ENCODE results near the gene SSC4D. TPM values are rescaled to one million over a fixed set of nuclear protein-coding genes. Genes with fewer than 3 reads are reported as not detected.

SSC4D gene
- total RNA-seq, 1 experiment from 2014 or later = 14.8 TPM

- no peaks in the 10 kb centered on the region for H3K23me2 ChIP-seq (ENCODE audit: insufficient read length, low read depth, low read length, poor library complexity, severe bottlenecking)
- H2BK5ac ChIP-seq (ENCODE audit: insufficient read length, low read length) = no peak overlapping the region
- DNase-seq = no peak
- no peak overlapping the region for H3K9ac ChIP-seq (ENCODE audit: extremely low read depth, insufficient read length, low read length)
- no peak overlapping the region for H3K56ac ChIP-seq (ENCODE audit: insufficient read length, low read depth, low read length)
- no peak overlapping the region for H3K4me2 ChIP-seq (ENCODE audit: insufficient read depth, insufficient read length, low read length)
- no peak overlapping the region for H4K8ac ChIP-seq (replicated peaks; ENCODE audit: insufficient read length, low read depth, low read length)
- Mint-ChIP-seq H3K9me3 (no peaks in the 10 kb centered on the region; a peak in 3 of 5 replicates), H3K27me3 (ENCODE audit: low read depth) (no peaks in the 10 kb centered on the region), H3K27ac (peak overlapping the region in 1 of 3 experiments; percentile 78; a peak in 1 of 7 replicates), H3K36me3 (ENCODE audit: insufficient read depth in 1 of 3, low read depth in 3 of 3) (peaks cover 62 to 89% (median 88%) of the 10 kb centered on the region in 3 experiments), H3K4me1 (peaks cover 36% of the 10 kb centered on the region in 2 experiments), H3K4me3 (no peak overlapping the region)
- H2BK15ac ChIP-seq (ENCODE audit: low read depth, low read length) = no peak overlapping the region
- peaks cover 3% of the 10 kb centered on the region for H3K79me1 ChIP-seq (ENCODE audit: insufficient read depth, low read depth, low read length, poor library complexity, severe bottlenecking)
- no peak overlapping the region for H2BK120ac ChIP-seq (ENCODE audit: low read depth, low read length, poor library complexity, severe bottlenecking)
- no peak overlapping the region for H3K4ac ChIP-seq (ENCODE audit: low read depth, low read length)
- no CpG with 5 or more reads among the region's 8 CpGs for WGBS (ENCODE audit: extremely low coverage, insufficient read length, low lambda C conversion rate)
- no peak overlapping the region for H3K27ac ChIP-seq (ENCODE audit: insufficient read length, low read depth, low read length)
- no peaks in the 10 kb centered on the region for H3K27me3 ChIP-seq (ENCODE audit: insufficient read depth, low read length)
- H3K18ac ChIP-seq (ENCODE audit: insufficient read length, low read depth, low read length) = no peak overlapping the region
- no peak overlapping the region for H4K91ac ChIP-seq (ENCODE audit: insufficient read length, low read depth, low read length)
- no peak overlapping the region for H3K23ac ChIP-seq (ENCODE audit: insufficient read length, low read depth, low read length)
- H2BK12ac ChIP-seq (ENCODE audit: insufficient read length, low read depth, low read length) = no peak overlapping the region
- H3T11ph ChIP-seq (ENCODE audit: low read length) = no peak overlapping the region
- no peaks in the 10 kb centered on the region for H4K20me1 ChIP-seq (ENCODE audit: control insufficient read depth, insufficient read depth, insufficient read length)
- peaks cover 78% of the 10 kb centered on the region for H3K79me2 ChIP-seq (ENCODE audit: insufficient read depth, low read length)
- no peak overlapping the region for H2BK20ac ChIP-seq (ENCODE audit: low read depth, low read length, poor library complexity, severe bottlenecking)
- H3K4me1 ChIP-seq (ENCODE audit: insufficient read depth, low read length) = no peaks in the 10 kb centered on the region
- H3K14ac ChIP-seq (ENCODE audit: insufficient read depth, low read length) = no peak overlapping the region
- no peak overlapping the region for H2AFZ ChIP-seq (ENCODE audit: low read length)
- no peaks in the 10 kb centered on the region for H3K9me3 ChIP-seq (ENCODE audit: control insufficient read depth, low read depth, low read length)
- no peak overlapping the region for H4K5ac ChIP-seq (ENCODE audit: insufficient read length, low read depth, low read length)
- no peak overlapping the region for H2AK5ac ChIP-seq (ENCODE audit: insufficient read length, low read length)
- TF ChIP-seq, protein P1, sequence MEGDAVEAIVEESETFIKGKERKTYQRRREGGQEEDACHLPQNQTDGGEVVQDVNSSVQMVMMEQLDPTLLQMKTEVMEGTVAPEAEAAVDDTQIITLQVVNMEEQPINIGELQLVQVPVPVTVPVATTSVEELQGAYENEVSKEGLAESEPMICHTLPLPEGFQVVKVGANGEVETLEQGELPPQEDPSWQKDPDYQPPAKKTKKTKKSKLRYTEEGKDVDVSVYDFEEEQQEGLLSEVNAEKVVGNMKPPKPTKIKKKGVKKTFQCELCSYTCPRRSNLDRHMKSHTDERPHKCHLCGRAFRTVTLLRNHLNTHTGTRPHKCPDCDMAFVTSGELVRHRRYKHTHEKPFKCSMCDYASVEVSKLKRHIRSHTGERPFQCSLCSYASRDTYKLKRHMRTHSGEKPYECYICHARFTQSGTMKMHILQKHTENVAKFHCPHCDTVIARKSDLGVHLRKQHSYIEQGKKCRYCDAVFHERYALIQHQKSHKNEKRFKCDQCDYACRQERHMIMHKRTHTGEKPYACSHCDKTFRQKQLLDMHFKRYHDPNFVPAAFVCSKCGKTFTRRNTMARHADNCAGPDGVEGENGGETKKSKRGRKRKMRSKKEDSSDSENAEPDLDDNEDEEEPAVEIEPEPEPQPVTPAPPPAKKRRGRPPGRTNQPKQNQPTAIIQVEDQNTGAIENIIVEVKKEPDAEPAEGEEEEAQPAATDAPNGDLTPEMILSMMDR (conservative IDR thresholded peaks at IDR 0.05) = no peak
Observed at GRCh38 chr7:76349313-76349885, 60.1 kb downstream of the SSC4D start.

All from H9 (cell line).